OCI-LY3 (cell line): ENCODE measurements around the gene ECSIT.
A peak's percentile ranks its signal among the peaks of the same experiment; 100 is the strongest.

Experiments used
- H2AFZ ChIP-seq: fragments of 200-600, 300-600 bp; shearing (Covaris generic); 2 replicates; pipeline ENCODE4 v1.6.0; 2014; ENCODE audit warnings: antibody characterized with exemption, low read depth, low read length
- H3K27ac ChIP-seq: fragments of 200-600, 300-600 bp; sonication (generic); 2 replicates; pipeline ENCODE4 v1.5.1; 2014; ENCODE audit warnings: mild to moderate bottlenecking, low read length, moderate library complexity, mixed read lengths
- H3K27me3 ChIP-seq: fragments of 200-600, 300-600 bp; sonication (generic); 2 replicates; pipeline ENCODE4 v1.6.1; 2014; ENCODE audit warnings: low read depth, low read length, mixed read lengths
- H3K36me3 ChIP-seq: fragments of 200-600, 300-600 bp; sonication (generic); replicated peaks from 2 replicates; pipeline ENCODE3; 2014; ENCODE audit warnings: low read depth, low read length, mixed read lengths
- H3K4me1 ChIP-seq: fragments of 300-600, 200-600 bp; sonication (generic); 2 replicates; pipeline ENCODE4 v1.6.1; 2014; ENCODE audit warnings: low read length, mixed read lengths
- H3K4me2 ChIP-seq: fragments of 200-600, 300-600 bp; sonication (generic); 2 replicates; pipeline ENCODE4 v1.6.1; 2014; ENCODE audit warnings: low read length, mixed read lengths
- H3K4me3 ChIP-seq: fragments of 300-600, 200-600 bp; sonication (generic); 2 replicates; pipeline ENCODE4 v1.5.1; 2014; ENCODE audit warnings: antibody characterized with exemption, mild to moderate bottlenecking, low read length, moderate library complexity
- H3K79me2 ChIP-seq: fragments of 300-600, 200-600 bp; shearing (Covaris generic); 2 replicates; pipeline ENCODE4 v1.6.1; 2014; ENCODE audit warnings: mild to moderate bottlenecking, low read length, mixed read lengths
- H3K9ac ChIP-seq: fragments of 300-600, 200-600 bp; shearing (Covaris generic); 2 replicates; pipeline ENCODE4 v1.6.0; 2014; ENCODE audit warnings: mild to moderate bottlenecking, low read length, moderate library complexity
- H3K9me3 ChIP-seq: fragments of 200-600, 300-600 bp; shearing (Covaris generic); 2 replicates; pipeline ENCODE4 v1.6.1; 2014; ENCODE audit warnings: low read length, mixed read lengths; ENCODE audit not compliant: insufficient read depth
- H4K20me1 ChIP-seq: fragments of 200-600, 300-600 bp; sonication (generic); 2 replicates; pipeline ENCODE4 v1.6.1; 2016; ENCODE audit warnings: low read length, mixed read lengths; ENCODE audit not compliant: insufficient read depth
- CTCF ChIP-seq: fragments of 200-600, 300-600 bp; sonication (generic); IDR thresholded peaks from 2 replicates; pipeline ENCODE4 v1.5.1; 2014; ENCODE audit warnings: antibody characterized with exemption, low read length, low read depth
- EZH2phosphoT487 ChIP-seq: fragments of 200-600 bp; shearing (Covaris generic); IDR thresholded peaks from 2 replicates; pipeline ENCODE4 v1.6.1; 2018; ENCODE audit warnings: antibody characterized with exemption, mixed run types, low read depth

The ECSIT gene

GRCh38 chr19:11535792-11536595 lies 7.1 kb upstream of the ECSIT start:
- Histone ChIP-seq H3K9ac (peak overlapping the region; percentile 56), H3K9me3 (no peaks in the 10 kb centered on the region), H3K27ac (no peak overlapping the region), H3K4me3 (peak overlapping the region; percentile 79), H4K20me1 (no peaks in the 10 kb centered on the region), H3K27me3 (peaks cover 9% of the 10 kb centered on the region; the same call in 1 of the 2 replicates), H2AFZ (peak overlapping the region; percentile 82), H3K36me3 (no peaks in the 10 kb centered on the region), H3K4me2 (peak overlapping the region; percentile 85), H3K79me2 (no peaks in the 10 kb centered on the region), H3K4me1 (peaks cover 19% of the 10 kb centered on the region)
- TF ChIP-seq EZH2phosphoT487 (no peak), CTCF (peak; percentile 87)

GRCh38 chr19:11534948-11535347 lies 6.0 kb upstream of the ECSIT start:
- no peak overlapping the region for H3K4me3 ChIP-seq
- no peak overlapping the region for H3K9ac ChIP-seq
- no peaks in the 10 kb centered on the region for H4K20me1 ChIP-seq
- no peak for TF ChIP-seq EZH2phosphoT487
- TF ChIP-seq CTCF: no peak
- H3K9me3 ChIP-seq: no peaks in the 10 kb centered on the region
- peaks cover 2% of the 10 kb centered on the region; the same call in 1 of the 2 replicates for H3K27me3 ChIP-seq
- H3K27ac ChIP-seq: no peak overlapping the region
- H2AFZ ChIP-seq: no peak overlapping the region
- H3K36me3 ChIP-seq: no peaks in the 10 kb centered on the region
- 0 out of 2 replicates have a peak overlapping the region, but pooled peaks have one; percentile 5 for H3K4me2 ChIP-seq
- H3K79me2 ChIP-seq: no peaks in the 10 kb centered on the region
- peaks cover 19% of the 10 kb centered on the region for H3K4me1 ChIP-seq

- Histone ChIP-seq H3K27me3 (peaks cover 2% of the 10 kb centered on the region; the same call in 1 of the 2 replicates), H2AFZ (no peak overlapping the region), H3K27ac (no peak overlapping the region), H3K4me2 (0 out of 2 replicates have a peak overlapping the region, but pooled peaks have one; percentile 5), H3K4me3 (no peak overlapping the region), H3K36me3 (no peaks in the 10 kb centered on the region), H3K4me1 (peaks cover 19% of the 10 kb centered on the region), H4K20me1 (no peaks in the 10 kb centered on the region), H3K79me2 (no peaks in the 10 kb centered on the region), H3K9ac (no peak overlapping the region), H3K9me3 (no peaks in the 10 kb centered on the region)
- no peak for TF ChIP-seq CTCF
- TF ChIP-seq EZH2phosphoT487: no peak
Observed at GRCh38 chr19:11534538-11534937, 5.6 kb upstream of the ECSIT start.

GRCh38 chr19:11530432-11530831 lies 1.5 kb upstream of the ECSIT start:
- Histone ChIP-seq H3K9ac (no peak overlapping the region), H2AFZ (no peak overlapping the region), H3K79me2 (peaks cover 20% of the 10 kb centered on the region), H3K9me3 (no peaks in the 10 kb centered on the region), H4K20me1 (no peaks in the 10 kb centered on the region), H3K4me2 (no peak overlapping the region), H3K4me1 (peaks cover 22% of the 10 kb centered on the region), H3K4me3 (no peak overlapping the region), H3K27me3 (no peaks in the 10 kb centered on the region), H3K27ac (no peak overlapping the region), H3K36me3 (peaks cover under 1% of the 10 kb centered on the region)
- TF ChIP-seq CTCF (0 out of 2 replicates have a peak, but pooled peaks have one; percentile 14), EZH2phosphoT487 (no peak)
